Memory B cell (primary cell): ENCODE measurements around the gene CAMTA1.

Experiments
- ATAC-seq: fragments of 150-1000 bp; cut with Tn5 transposase; 2 replicates; pipeline ENCODE4 v1.10.0; 2021; ENCODE audit warnings: low read depth, mild to moderate bottlenecking, moderate library complexity
- DNase-seq, 2 donors: peaks; one replicate each; pipeline ENCODE4 v3.0.0; 2022; ENCODE audit warnings: low spot score in 2 of 2
- H3K27ac Mint-ChIP-seq: one replicate; pipeline ENCODE4 v1.8.0; 2022; ENCODE audit warnings: mild to moderate bottlenecking, moderate library complexity, mixed read lengths
- H3K27me3 Mint-ChIP-seq: one replicate; pipeline ENCODE4 v1.8.0; 2022; ENCODE audit warnings: mixed read lengths
- H3K36me3 Mint-ChIP-seq: one replicate; pipeline ENCODE4 v1.8.0; 2022; ENCODE audit warnings: mild to moderate bottlenecking, mixed read lengths
- H3K4me1 Mint-ChIP-seq: one replicate; pipeline ENCODE4 v1.8.0; 2022; ENCODE audit warnings: mixed read lengths
- H3K4me3 Mint-ChIP-seq: one replicate; pipeline ENCODE4 v1.8.0; 2022; ENCODE audit warnings: mild to moderate bottlenecking, moderate library complexity, mixed read lengths
- H3K9me3 Mint-ChIP-seq: one replicate; pipeline ENCODE4 v1.8.0; 2022; ENCODE audit warnings: mixed read lengths

Gene CAMTA1

GRCh38 chr1:7541629-7542028, 756.4 kb downstream of the CAMTA1 start:
- no peaks in the 10 kb centered on the region for H3K4me1 Mint-ChIP-seq
- no peaks in the 10 kb centered on the region for H3K36me3 Mint-ChIP-seq
- DNase-seq, result no peak
- no peaks in the 10 kb centered on the region for H3K9me3 Mint-ChIP-seq
- no peak overlapping the region for H3K27ac Mint-ChIP-seq
- no peak for ATAC-seq
- H3K4me3 Mint-ChIP-seq, result no peak overlapping the region
- no peaks in the 10 kb centered on the region for H3K27me3 Mint-ChIP-seq

DNA sequence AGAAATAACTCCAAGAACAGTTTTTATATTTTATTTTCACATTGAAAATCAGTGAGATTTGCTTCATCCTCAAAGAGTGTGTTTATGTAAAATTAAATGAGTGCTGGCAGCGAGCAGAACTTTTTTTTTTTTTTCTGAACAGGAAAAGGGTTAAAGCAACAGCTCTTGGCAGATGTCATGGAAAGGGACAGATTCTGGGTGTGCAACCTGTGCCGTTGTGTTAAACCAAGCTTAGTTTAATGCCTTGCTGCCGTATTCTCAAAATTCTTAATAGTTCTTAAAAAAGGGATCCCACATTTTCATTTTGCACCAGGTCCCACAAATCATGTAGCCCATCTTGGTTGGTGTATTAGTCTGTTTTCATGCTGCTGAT, 758.5 kb downstream of the CAMTA1 start:
- no peak overlapping the region for H3K27ac Mint-ChIP-seq
- no peaks in the 10 kb centered on the region for H3K36me3 Mint-ChIP-seq
- no peak for ATAC-seq
- no peak for DNase-seq
- no peaks in the 10 kb centered on the region for H3K4me1 Mint-ChIP-seq
- H3K27me3 Mint-ChIP-seq, result peaks cover 5% of the 10 kb centered on the region
- H3K9me3 Mint-ChIP-seq, result no peaks in the 10 kb centered on the region
- no peak overlapping the region for H3K4me3 Mint-ChIP-seq

GRCh38 chr1:7549277-7550161, 764.3 kb downstream of the CAMTA1 start:
- ATAC-seq (no peak), DNase-seq (no peak)
- Mint-ChIP-seq H3K27me3 (peaks cover 14% of the 10 kb centered on the region), H3K9me3 (peaks cover 2% of the 10 kb centered on the region), H3K4me3 (no peak overlapping the region), H3K36me3 (no peaks in the 10 kb centered on the region), H3K4me1 (no peaks in the 10 kb centered on the region), H3K27ac (no peak overlapping the region)

- ATAC-seq, result no peak
- Mint-ChIP-seq H3K9me3 (peaks cover 2% of the 10 kb centered on the region), H3K36me3 (no peaks in the 10 kb centered on the region), H3K4me1 (peaks cover under 1% of the 10 kb centered on the region), H3K27me3 (peaks cover 14% of the 10 kb centered on the region), H3K27ac (no peak overlapping the region), H3K4me3 (no peak overlapping the region)
- DNase-seq, result no peak
Measured at GRCh38 chr1:7550261-7550865, 765.1 kb downstream of the CAMTA1 start.

GRCh38 chr1:7550981-7551380, 765.7 kb downstream of the CAMTA1 start:
- H3K27ac Mint-ChIP-seq, result no peak overlapping the region
- no peak overlapping the region for H3K4me3 Mint-ChIP-seq
- DNase-seq (no peak), ATAC-seq (no peak)
- peaks cover 16% of the 10 kb centered on the region for H3K27me3 Mint-ChIP-seq
- peaks cover 2% of the 10 kb centered on the region for H3K9me3 Mint-ChIP-seq
- H3K36me3 Mint-ChIP-seq, result no peaks in the 10 kb centered on the region
- H3K4me1 Mint-ChIP-seq, result peaks cover 4% of the 10 kb centered on the region

DNA sequence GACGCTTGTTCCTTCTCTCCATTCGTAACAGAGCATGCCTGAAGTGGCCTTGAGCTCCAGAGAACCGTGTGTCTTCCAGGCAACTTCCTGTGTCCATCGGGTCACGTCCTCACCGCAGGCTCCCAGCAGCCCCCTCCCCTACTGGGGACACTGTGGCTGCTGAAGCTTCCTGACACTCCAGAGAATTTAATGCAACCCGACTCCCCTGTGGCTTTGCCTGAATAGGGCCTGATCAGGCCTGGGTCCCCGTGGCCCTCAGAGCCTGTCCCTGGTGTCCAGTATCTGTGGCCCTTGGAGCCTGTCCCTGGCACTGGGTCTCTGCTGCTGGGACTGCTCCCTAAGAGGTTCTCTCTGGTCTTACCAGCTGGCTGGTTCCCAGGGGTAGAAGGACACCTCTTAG, 766.2 kb downstream of the CAMTA1 start:
- no peak for DNase-seq
- H3K9me3 Mint-ChIP-seq, result peaks cover 2% of the 10 kb centered on the region
- peaks cover 4% of the 10 kb centered on the region for H3K4me1 Mint-ChIP-seq
- no peak overlapping the region for H3K4me3 Mint-ChIP-seq
- no peak overlapping the region for H3K27ac Mint-ChIP-seq
- H3K36me3 Mint-ChIP-seq, result no peaks in the 10 kb centered on the region
- peaks cover 17% of the 10 kb centered on the region for H3K27me3 Mint-ChIP-seq
- ATAC-seq, result no peak

DNA sequence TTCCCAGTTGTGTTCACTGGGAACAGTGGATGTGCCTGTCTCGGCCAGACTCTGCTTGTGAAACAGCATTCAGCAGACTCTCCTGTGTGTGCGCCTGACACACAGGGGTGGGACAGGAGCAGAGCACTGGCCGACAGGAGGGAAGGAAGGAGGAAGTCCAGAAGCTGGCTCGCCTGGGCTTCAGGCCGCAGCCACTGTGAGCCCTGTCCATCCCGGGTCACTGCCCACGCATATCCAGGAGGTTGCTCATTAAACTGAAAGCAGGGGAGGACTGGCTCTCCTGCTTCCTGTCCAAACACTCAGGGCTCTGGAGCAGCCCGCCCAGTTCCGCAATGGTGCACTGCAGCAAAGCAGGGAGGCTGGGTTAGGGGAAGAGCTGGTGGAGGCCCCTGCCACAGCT, 767.1 kb downstream of the CAMTA1 start:
- peaks cover 4% of the 10 kb centered on the region for H3K4me1 Mint-ChIP-seq
- peaks cover 18% of the 10 kb centered on the region for H3K27me3 Mint-ChIP-seq
- H3K27ac Mint-ChIP-seq, result no peak overlapping the region
- no peak overlapping the region for H3K4me3 Mint-ChIP-seq
- H3K36me3 Mint-ChIP-seq, result no peaks in the 10 kb centered on the region
- ATAC-seq (no peak), DNase-seq (no peak)
- H3K9me3 Mint-ChIP-seq, result peaks cover 2% of the 10 kb centered on the region

- Mint-ChIP-seq H3K4me3 (no peak overlapping the region), H3K9me3 (peaks cover 2% of the 10 kb centered on the region), H3K4me1 (peaks cover 4% of the 10 kb centered on the region), H3K27ac (no peak overlapping the region), H3K27me3 (peaks cover 14% of the 10 kb centered on the region), H3K36me3 (no peaks in the 10 kb centered on the region)
- DNase-seq, result no peak
- ATAC-seq, result no peak
Measured at GRCh38 chr1:7553042-7553690, 767.9 kb downstream of the CAMTA1 start.

DNA sequence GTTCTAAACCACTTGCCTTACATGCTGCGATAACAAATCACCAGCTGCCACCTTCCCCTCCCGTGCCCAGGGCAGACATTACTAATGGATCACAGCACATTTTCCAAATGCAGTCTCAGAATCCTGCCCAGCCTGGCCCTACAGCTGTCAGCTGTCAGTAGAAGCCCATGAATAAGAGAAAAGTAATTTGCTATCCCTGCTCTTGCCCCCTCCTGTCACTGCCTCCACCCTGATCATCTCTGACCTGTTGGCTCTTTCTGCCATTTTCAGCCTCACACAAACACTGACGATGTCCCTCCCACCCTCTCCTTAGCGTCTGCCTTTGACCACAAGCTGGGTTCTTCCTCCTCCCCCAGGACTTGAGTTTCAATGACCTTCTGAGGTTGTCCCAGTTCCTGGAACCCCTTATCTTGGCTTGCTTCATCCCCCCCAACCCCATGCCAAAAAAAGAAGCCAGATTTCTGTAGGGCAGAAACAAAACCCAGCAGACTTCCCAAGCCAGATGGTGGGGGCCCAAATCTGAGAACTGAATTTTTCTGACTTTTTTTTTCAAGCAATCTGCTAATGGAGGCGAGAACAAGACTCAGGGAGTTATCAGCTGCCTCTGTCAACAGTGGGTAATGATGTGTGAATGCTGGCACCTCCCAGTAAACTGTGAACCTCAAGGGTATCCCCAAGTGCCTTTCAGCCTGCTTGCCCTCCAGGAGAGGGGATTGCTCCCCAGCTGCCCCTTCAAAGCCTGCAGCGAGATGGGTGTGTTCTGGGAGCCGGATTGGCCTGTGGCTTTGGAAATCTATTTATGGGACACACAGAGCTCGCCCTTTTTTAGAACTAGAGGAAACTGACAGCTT, 769.4 kb downstream of the CAMTA1 start:
- H3K36me3 Mint-ChIP-seq, result no peaks in the 10 kb centered on the region
- no peak for ATAC-seq
- H3K27me3 Mint-ChIP-seq, result peaks cover 11% of the 10 kb centered on the region
- no peak overlapping the region for H3K4me3 Mint-ChIP-seq
- H3K27ac Mint-ChIP-seq, result no peak overlapping the region
- no peak for DNase-seq
- peaks cover 2% of the 10 kb centered on the region for H3K9me3 Mint-ChIP-seq
- peaks cover 4% of the 10 kb centered on the region for H3K4me1 Mint-ChIP-seq

- no peak for ATAC-seq
- no peak overlapping the region for H3K27ac Mint-ChIP-seq
Measured at GRCh38 chr1:7555391-7556185, 770.3 kb downstream of the CAMTA1 start.

DNA sequence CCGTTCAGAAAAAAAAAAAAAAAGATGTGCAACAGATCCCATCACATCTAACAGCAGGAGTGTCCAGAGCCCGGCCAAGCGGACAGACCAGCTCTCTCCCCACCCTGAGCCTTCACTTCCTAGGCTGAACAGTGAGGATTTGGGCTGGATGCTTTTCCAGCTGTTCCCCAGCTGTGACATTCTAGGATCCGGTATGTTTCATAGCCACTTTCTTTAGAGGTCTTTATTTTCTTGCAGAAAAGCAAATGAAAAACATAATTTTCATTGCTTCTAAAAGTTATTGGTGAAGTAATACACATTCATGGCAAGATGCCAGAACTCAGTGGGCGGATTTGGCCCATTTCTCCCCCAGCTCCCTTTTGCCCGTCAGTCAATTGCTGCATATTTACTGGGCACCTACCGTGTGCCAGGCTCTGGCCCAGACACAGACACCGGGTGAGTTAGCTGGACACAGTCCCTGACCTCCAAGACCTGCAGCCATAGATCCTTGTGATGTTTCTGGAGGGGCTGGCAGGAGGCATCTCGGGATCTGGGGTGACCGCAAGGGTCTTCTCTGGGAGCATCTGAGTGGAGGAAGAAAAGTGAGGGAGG, 772.1 kb downstream of the CAMTA1 start:
- ATAC-seq (no peak), DNase-seq (no peak)
- Mint-ChIP-seq H3K9me3 (peaks cover 2% of the 10 kb centered on the region), H3K4me3 (no peak overlapping the region), H3K27me3 (peaks cover 5% of the 10 kb centered on the region), H3K27ac (no peak overlapping the region), H3K4me1 (peaks cover 4% of the 10 kb centered on the region), H3K36me3 (no peaks in the 10 kb centered on the region)

More at GRCh38 chr1:7555391-7556185, 770.3 kb downstream of the CAMTA1 start:
- H3K36me3 Mint-ChIP-seq, result no peaks in the 10 kb centered on the region
- H3K4me1 Mint-ChIP-seq, result peaks cover 4% of the 10 kb centered on the region
- H3K4me3 Mint-ChIP-seq, result no peak overlapping the region
- peaks cover 6% of the 10 kb centered on the region for H3K27me3 Mint-ChIP-seq
- DNase-seq, result no peak
- peaks cover 2% of the 10 kb centered on the region for H3K9me3 Mint-ChIP-seq

GRCh38 chr1:7558041-7558461, 772.8 kb downstream of the CAMTA1 start:
- H3K9me3 Mint-ChIP-seq, result peaks cover under 1% of the 10 kb centered on the region

DNA sequence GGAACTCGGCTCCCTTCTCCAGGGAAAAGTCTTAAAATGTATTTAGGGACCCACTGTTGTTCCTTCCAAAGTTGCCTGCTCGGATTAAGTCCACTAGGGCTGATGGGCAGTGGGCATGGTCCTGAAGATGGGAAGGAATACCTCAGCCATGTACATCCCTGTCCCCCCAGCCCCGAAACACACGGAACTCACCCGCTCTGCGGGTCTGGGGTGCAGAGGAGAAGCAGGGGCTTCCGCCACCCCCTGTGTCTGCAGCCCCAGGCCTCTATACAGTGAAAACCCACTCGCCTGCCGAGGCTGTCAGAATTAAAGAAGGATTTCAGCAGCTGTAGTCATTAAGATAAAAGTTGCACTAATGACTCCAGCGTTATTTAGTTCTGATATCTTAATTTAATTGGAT, 773.2 kb downstream of the CAMTA1 start:
- no peak for DNase-seq
- Mint-ChIP-seq H3K4me3 (no peak overlapping the region), H3K9me3 (no peaks in the 10 kb centered on the region), H3K36me3 (no peaks in the 10 kb centered on the region), H3K4me1 (peaks cover 4% of the 10 kb centered on the region), H3K27me3 (peaks cover 7% of the 10 kb centered on the region), H3K27ac (no peak overlapping the region)
- no peak for ATAC-seq

More at GRCh38 chr1:7558041-7558461, 772.8 kb downstream of the CAMTA1 start:
- Mint-ChIP-seq H3K27ac (no peak overlapping the region), H3K27me3 (peaks cover 7% of the 10 kb centered on the region), H3K36me3 (no peaks in the 10 kb centered on the region), H3K4me3 (no peak overlapping the region), H3K4me1 (peaks cover 4% of the 10 kb centered on the region)
- ATAC-seq (no peak), DNase-seq (no peak)
